Activated naive CD8-positive, alpha-beta T cell treated with anti-CD3 and anti-CD28 coated beads for 36 hours (primary cell): ENCODE data around the gene C14orf39. TPM values are rescaled to one million over a fixed set of nuclear protein-coding genes. Genes with fewer than 3 reads are reported as not detected.
"Not testable (repeated sequence)": the region's sequence is repeated elsewhere in the genome, so short reads cannot be mapped to it uniquely, and the experiment has no call there.

Experiments
- DNase-seq: peaks from one replicate; pipeline ENCODE4 v3.0.0; 2021
- H3K27ac Mint-ChIP-seq: one replicate; pipeline ENCODE4 v1.8.0; 2022; ENCODE audit warnings: mild to moderate bottlenecking, moderate library complexity, mixed read lengths
- H3K27me3 Mint-ChIP-seq: one replicate; pipeline ENCODE4 v1.8.0; 2022; ENCODE audit warnings: mild to moderate bottlenecking, mixed read lengths
- H3K36me3 Mint-ChIP-seq: one replicate; pipeline ENCODE4 v1.8.0; 2021; ENCODE audit warnings: mild to moderate bottlenecking, mixed read lengths
- H3K4me1 Mint-ChIP-seq: one replicate; pipeline ENCODE4 v1.8.0; 2021; ENCODE audit warnings: mixed read lengths
- H3K4me3 Mint-ChIP-seq: one replicate; pipeline ENCODE4 v1.8.0; 2022; ENCODE audit warnings: mild to moderate bottlenecking, moderate library complexity, mixed read lengths
- H3K9me3 Mint-ChIP-seq: one replicate; pipeline ENCODE4 v1.8.0; 2022; ENCODE audit warnings: mixed read lengths
- total RNA-seq, 2 experiments: library from RNA; stranded (reverse); gene quantifications; one replicate each; pipeline ENCODE4 v1.2.3, GENCODE V29; 2021

Gene C14orf39
- total RNA-seq, 2 experiments from 2014 or later, result not detected

DNA sequence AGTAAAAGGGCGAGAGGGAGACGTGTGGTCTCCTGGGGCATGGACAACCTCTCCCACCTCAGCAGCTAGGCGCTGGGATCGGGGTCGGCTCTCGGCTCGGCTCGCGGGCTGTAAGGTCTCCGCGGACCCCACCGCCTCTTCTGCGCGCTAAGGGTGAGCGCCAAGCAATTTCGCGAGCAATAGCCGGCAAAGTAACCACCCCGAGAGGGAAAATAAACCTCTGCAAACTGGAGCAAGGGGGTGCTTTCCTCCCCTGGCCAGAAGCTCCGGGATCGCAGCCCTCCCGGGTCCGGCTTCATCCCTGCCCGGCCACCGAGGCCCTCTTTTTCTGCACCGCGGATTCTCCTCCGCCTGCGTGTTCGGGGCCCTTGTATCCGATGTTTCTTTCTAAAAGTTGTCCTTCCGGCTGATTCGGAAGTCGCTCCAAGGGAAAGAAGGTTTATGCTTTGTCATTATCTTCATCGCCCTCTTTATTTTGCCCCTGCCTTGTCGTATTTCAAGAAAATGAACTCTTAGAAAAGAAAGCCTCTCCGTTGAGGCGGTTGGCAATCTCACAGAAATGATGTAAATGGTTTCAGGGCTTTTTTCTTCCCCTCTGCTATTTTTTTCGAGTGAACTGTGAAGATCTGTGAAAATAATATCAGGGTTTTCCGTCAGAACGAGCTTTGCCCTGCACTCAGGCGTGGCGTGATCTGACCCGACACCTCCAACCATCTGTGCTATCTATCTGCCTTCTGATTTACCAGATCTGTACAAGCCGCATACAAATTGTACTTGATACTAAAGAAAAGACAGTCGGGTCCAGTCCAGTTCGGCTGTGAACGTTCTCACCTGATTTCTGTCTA lies 21.3 kb upstream of the C14orf39 start:
- DNase-seq, result no peak
- H3K4me1 Mint-ChIP-seq, result peaks cover 15% of the 10 kb centered on the region
- H3K4me3 Mint-ChIP-seq, result no peak overlapping the region

DNA sequence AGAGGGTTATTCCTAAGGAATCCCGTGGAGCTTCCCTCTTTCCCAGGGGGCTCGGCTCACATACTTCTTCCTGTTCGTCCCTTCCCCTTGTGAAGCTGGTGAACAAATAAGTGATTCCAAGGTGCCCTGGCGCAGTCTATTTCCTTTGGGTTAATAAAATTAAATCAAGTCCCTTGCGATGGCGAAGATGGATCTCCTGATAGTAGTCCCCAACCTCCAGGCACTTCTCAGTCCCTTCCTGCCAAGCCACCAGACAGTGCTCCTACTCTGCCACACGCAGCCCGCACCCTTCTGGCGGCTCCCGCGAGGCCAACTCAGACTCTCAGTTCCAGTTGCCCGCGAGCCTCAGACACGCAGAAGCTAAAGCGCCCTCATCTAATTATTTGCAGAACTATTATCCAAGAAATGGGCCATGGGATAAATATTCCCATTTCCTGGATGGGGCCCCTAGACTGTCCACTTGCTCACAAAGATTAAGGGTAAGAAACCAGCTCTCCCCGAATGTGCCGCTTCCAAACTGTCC lies 20.7 kb upstream of the C14orf39 start:
- H3K9me3 Mint-ChIP-seq, result no peaks in the 10 kb centered on the region
- H3K27ac Mint-ChIP-seq, result no peak overlapping the region
- peaks cover 14% of the 10 kb centered on the region for H3K4me1 Mint-ChIP-seq
- H3K4me3 Mint-ChIP-seq, result no peak overlapping the region
- H3K36me3 Mint-ChIP-seq, result no peaks in the 10 kb centered on the region
- peaks cover 97% of the 10 kb centered on the region for H3K27me3 Mint-ChIP-seq
- DNase-seq, result no peak

More for the DNA sequence above, 21.3 kb upstream of the C14orf39 start:
- H3K9me3 Mint-ChIP-seq, result no peaks in the 10 kb centered on the region
- H3K27ac Mint-ChIP-seq, result no peak overlapping the region
- peaks cover 97% of the 10 kb centered on the region for H3K27me3 Mint-ChIP-seq
- H3K36me3 Mint-ChIP-seq, result no peaks in the 10 kb centered on the region

DNA sequence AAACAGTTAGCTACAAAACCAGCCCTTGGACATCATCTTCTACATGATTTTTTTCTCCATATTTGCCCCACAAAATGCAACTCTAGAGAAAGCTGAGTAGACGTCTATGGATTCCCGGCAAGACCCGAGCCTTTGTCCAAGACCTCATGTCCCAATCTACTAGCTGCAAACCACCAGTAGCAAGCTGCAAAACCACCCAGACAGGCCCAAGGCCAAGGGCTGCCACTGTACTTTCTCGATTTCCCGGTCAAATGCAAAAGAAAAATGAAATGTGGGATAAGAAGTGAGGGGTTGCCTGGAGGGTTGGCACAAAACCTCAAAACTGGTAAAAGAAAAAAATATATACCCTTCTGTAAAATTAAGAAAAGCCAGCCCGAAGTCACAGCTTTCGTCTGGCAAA lies 20.1 kb upstream of the C14orf39 start:
- Mint-ChIP-seq H3K9me3 (no peaks in the 10 kb centered on the region), H3K36me3 (no peaks in the 10 kb centered on the region), H3K27me3 (peaks cover 97% of the 10 kb centered on the region)

DNA sequence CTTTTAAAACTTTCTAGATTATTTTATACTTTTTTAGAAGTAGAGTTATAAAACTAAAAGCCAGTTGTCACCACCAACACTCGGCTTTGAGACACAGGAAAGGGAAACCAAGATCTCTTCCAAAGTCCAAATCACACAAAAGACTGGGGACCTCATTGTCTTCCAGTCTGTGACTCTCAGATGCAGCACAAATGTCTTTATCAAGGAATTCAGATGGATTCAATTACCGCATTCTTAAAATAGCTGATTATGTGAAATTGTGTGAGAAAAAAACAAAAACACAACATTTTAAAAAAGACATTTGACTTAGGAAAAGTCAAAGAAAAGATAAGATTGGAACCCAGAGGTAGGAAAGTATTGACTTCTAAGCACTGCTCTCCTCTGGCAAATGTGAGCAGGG lies 19.6 kb upstream of the C14orf39 start:
- Mint-ChIP-seq H3K4me3 (no peak overlapping the region), H3K27ac (no peak overlapping the region), H3K9me3 (no peaks in the 10 kb centered on the region), H3K36me3 (no peaks in the 10 kb centered on the region), H3K4me1 (peaks cover 14% of the 10 kb centered on the region), H3K27me3 (peaks cover 97% of the 10 kb centered on the region)
- no peak for DNase-seq

More for the DNA sequence above, 20.1 kb upstream of the C14orf39 start:
- DNase-seq, result no peak
- no peak overlapping the region for H3K27ac Mint-ChIP-seq
- H3K4me1 Mint-ChIP-seq, result peaks cover 14% of the 10 kb centered on the region
- no peak overlapping the region for H3K4me3 Mint-ChIP-seq

DNA sequence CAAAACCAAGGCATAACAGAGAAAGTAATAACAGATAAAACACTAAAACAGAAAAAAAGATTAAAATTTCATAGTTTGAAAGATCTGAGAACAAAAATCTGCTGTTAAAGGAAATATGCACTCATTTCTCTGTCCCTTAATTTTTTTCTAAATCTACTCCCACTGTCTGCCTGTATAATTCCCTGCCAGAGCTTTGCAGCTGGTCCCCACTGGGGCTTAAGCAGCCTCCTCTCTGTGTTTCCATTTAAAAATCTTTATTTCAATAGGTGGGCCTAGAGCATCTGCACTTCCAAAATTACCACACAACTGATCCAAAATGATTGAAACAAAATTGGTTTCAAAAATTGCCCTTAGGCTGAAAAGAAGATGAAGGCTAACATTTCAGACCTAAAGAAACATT lies 16.7 kb upstream of the C14orf39 start:
- Mint-ChIP-seq H3K9me3 (no peaks in the 10 kb centered on the region), H3K4me3 (no peak overlapping the region), H3K27ac (no peak overlapping the region), H3K36me3 (no peaks in the 10 kb centered on the region), H3K4me1 (peaks cover 4% of the 10 kb centered on the region), H3K27me3 (peaks cover 82% of the 10 kb centered on the region)
- DNase-seq, result no peak

DNA sequence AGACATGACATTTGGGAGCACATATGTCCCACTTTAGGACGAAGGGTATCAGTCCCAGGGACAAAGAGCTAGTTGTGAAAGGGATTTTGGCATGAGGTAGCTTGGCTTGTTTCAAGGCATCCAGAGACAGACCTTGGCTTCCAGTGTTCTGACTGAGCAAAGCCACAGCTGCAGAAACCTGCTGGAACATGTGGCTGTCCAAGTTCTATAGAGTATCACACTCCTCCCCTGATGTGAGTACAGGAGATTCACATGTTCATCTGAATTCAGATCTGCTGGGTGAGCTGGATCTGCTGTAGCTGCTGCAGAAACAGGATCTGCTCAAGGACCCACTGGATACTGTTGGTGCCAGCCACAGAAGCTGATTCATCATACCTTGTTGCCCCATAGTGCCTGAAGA lies 10.1 kb upstream of the C14orf39 start:
- Mint-ChIP-seq H3K9me3 (no peaks in the 10 kb centered on the region), H3K4me3 (no peak overlapping the region), H3K27me3 (peaks cover 45% of the 10 kb centered on the region), H3K27ac (no peak overlapping the region), H3K36me3 (no peaks in the 10 kb centered on the region), H3K4me1 (no peaks in the 10 kb centered on the region)
- no peak for DNase-seq

DNA sequence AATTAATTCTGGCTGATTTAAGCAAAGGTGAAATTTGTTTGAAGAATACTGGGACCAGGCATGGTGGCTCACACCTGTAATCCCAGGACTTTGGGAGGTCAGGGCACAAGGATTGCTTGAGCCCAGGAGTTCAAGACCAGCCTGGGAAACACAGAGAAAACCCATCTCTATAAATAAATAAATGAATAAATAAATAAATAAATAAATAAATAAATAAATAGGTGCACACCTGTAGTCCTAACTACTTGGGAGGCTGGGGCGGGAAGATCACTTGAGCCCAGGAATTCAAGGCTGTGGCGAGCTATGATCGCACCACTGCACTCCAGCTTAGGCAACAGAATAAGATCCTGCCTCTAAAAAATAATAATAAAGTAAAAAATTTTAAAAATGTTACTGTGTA lies 4.4 kb upstream of the C14orf39 start:
- no peak for DNase-seq
- H3K27me3 Mint-ChIP-seq, result peaks cover 12% of the 10 kb centered on the region
- H3K4me3 Mint-ChIP-seq, result no peak overlapping the region
- no peaks in the 10 kb centered on the region for H3K36me3 Mint-ChIP-seq
- H3K27ac Mint-ChIP-seq, result no peak overlapping the region
- H3K9me3 Mint-ChIP-seq, result no peaks in the 10 kb centered on the region
- H3K4me1 Mint-ChIP-seq, result peaks cover 3% of the 10 kb centered on the region

DNA sequence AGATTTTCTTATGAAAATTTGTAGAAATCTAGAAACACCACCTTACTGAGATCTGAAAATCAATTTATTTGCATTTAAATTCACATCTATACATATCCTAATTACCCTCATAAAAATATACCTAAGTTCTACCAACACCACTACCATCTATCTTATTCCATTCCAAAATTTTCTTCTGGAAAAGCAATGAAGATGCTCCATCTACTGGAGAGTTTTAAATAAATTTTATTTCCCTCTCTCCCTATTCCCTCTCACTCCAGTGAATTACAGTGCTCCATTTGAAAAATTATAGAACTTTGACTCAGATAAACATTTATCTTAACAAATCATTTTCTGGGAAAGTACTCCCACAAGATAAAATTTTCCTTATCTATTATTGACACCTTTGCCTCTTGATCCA lies 2.3 kb upstream of the C14orf39 start:
- no peaks in the 10 kb centered on the region for H3K36me3 Mint-ChIP-seq
- no peaks in the 10 kb centered on the region for H3K9me3 Mint-ChIP-seq
- H3K4me1 Mint-ChIP-seq, result peaks cover 3% of the 10 kb centered on the region
- H3K27me3 Mint-ChIP-seq, result peaks cover 13% of the 10 kb centered on the region
- H3K4me3 Mint-ChIP-seq, result no peak overlapping the region
- no peak for DNase-seq
- no peak overlapping the region for H3K27ac Mint-ChIP-seq

DNA sequence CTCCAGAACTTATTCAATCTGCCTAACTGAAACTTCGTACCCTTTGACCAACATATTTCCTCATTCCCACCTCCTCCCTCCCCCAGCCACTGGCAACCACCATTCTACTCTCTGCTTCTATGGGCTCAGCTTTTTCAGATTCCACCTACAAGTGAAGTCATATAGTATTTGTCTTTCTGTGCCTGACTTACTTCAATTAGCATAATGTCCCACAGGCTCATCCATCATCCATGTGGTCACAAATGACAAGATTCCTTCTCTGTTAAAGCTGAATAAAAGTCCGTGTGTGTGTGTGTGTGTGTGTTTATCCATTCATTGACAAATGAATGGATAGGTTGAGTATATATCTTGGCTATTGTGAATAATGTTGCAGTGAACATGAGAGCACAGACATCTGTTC lies 1.3 kb upstream of the C14orf39 start:
- no peak overlapping the region for H3K27ac Mint-ChIP-seq
- H3K27me3 Mint-ChIP-seq, result peaks cover 18% of the 10 kb centered on the region
- no peaks in the 10 kb centered on the region for H3K9me3 Mint-ChIP-seq
- no peak overlapping the region for H3K4me3 Mint-ChIP-seq
- no peaks in the 10 kb centered on the region for H3K36me3 Mint-ChIP-seq
- no peak for DNase-seq
- peaks cover 3% of the 10 kb centered on the region for H3K4me1 Mint-ChIP-seq

DNA sequence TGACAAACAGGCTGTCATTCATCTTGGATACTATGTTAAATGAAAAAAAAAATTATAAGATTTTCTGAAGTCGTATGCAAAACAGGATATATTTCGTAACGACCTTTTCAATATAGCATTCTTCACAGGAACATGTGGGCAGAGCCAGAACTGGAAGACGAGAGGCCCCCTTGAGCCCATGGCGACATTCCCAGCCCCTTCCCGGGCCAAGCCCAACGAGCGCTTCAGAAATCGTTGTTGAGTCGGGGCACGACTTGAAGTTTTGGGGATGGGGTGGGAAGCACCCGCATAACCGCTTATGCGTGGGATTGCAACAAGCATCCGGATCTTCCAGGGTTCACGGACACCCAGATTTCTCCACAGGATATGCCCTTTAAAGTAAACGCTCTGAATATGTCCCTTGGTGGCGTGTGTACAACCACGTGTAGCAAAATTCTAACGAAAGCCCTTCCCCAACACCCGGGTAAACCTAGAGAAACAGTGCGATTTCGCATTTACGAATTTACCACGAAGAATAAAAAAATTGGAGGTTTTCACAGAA lies 736 bp downstream of the C14orf39 start:
- Mint-ChIP-seq H3K4me1 (peaks cover 3% of the 10 kb centered on the region), H3K27ac (no peak overlapping the region), H3K27me3 (peaks cover 25% of the 10 kb centered on the region), H3K36me3 (no peaks in the 10 kb centered on the region), H3K4me3 (peak overlapping the region; percentile 40), H3K9me3 (peaks cover 6% of the 10 kb centered on the region)
- DNase-seq, result no peak

DNA sequence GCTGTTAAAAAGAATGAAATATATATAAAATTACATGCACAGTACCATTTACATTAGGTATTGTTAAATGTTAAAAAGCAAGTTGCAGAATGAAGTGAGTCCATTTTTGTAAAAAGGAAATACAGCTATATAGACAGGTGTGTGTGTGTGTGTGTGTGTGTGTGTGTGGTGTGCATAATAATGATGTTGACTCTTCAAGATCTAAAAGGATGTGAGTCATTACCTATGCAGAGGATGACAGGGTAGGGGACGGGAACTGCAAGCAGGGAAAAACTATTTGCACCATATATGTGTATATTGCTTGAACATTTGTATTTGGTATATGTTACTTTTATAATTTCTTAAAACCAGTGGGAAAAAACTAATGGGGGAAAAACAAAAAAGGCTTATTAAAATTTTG lies 3.1 kb downstream of the C14orf39 start:
- no peak overlapping the region for H3K4me3 Mint-ChIP-seq
- H3K27ac Mint-ChIP-seq, result no peak overlapping the region
- H3K36me3 Mint-ChIP-seq, result no peaks in the 10 kb centered on the region
- peaks cover 32% of the 10 kb centered on the region for H3K27me3 Mint-ChIP-seq
- peaks cover 11% of the 10 kb centered on the region for H3K9me3 Mint-ChIP-seq
- DNase-seq, result no peak
- H3K4me1 Mint-ChIP-seq, result peaks cover 3% of the 10 kb centered on the region

DNA sequence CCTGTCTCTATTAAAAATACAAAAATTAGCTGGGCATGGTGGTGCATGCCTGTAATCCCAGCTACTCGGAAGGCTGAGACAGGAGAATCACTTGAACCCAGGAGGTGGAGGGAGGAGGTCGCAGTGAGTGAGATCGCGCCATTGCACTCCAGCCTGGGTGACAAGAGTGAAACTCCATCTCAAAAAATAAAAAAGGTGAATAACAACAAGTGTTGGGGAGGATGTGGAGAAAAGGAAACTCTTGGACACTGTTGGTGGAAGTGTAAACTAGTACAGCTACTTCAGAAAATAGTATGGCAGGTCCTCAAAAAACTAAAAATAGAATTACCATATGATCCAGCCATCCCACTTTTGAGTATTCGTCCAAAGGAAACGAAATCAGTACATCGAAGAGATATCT lies 5.6 kb downstream of the C14orf39 start:
- DNase-seq, H3K4me1 Mint-ChIP-seq, H3K36me3 Mint-ChIP-seq, H3K4me3 Mint-ChIP-seq, H3K27ac Mint-ChIP-seq: not testable (repeated sequence)
- Mint-ChIP-seq H3K27me3 (peaks cover 43% of the 10 kb centered on the region), H3K9me3 (peaks cover 11% of the 10 kb centered on the region)

DNA sequence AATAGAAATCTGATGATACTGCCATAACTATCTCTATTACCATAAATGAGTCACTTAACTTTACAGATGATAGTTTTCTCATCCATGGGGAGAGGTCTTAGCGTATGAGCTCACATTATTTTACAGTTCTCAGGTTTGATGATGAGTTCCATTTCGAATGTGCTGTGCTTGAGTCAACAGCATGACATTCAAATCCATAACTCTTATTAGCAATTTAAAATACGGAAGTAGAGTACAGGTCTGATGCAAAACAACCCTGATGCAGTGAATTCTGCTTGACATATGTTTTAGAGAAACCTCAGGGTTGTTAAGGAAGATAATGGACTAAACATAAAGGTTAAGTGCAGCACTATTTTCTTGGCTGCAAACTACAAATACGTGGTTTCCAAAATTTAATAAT lies 30.0 kb downstream of the C14orf39 start:
- Mint-ChIP-seq H3K27ac (no peak overlapping the region), H3K4me1 (no peaks in the 10 kb centered on the region), H3K9me3 (no peaks in the 10 kb centered on the region), H3K27me3 (peaks cover 11% of the 10 kb centered on the region), H3K36me3 (no peaks in the 10 kb centered on the region), H3K4me3 (no peak overlapping the region)
- DNase-seq, result no peak

DNA sequence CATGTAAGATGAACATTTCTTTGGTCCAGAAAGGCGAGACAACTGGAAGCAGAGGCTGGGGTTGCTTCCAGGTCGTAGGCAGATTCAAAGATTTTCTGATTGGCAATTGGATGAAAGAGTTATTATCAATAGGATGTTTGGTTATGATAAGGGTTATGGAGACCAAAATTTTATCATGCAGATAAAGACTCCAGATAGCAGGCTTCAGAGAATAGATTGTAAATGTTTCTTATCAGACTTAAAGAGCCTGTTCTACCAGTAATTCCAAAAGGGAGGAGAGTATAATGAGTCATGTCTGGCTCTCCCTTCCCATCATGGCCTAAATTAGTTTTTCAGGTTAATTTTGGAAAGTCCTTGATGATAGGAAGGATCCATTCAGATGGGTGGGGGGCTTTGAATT lies 55.6 kb downstream of the C14orf39 start:
- Mint-ChIP-seq H3K36me3 (no peaks in the 10 kb centered on the region), H3K27ac (no peak overlapping the region), H3K4me1 (no peaks in the 10 kb centered on the region), H3K27me3 (peaks cover 10% of the 10 kb centered on the region), H3K4me3 (no peak overlapping the region), H3K9me3 (peaks cover 8% of the 10 kb centered on the region)
- no peak for DNase-seq

DNA sequence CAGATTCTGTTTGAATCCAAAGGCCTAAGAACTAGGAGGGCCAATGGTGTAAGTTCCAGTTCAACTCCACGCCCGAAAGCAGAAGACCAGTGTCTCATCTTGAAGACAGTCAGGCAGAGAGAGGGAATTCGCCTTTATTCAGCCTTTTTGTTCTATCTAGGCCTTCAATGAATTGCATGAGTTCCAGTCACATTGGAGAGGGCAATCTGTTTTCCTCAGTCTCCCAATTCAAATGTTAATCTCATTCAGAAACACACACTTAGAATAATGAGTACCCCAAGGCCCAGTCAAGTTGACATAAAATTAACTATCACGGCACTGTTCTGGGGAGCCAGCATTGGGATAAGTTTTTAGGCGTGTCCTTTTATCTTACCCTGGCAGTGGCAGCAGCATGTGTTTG lies 65.8 kb downstream of the C14orf39 start:
- Mint-ChIP-seq H3K4me3 (no peak overlapping the region), H3K27me3 (peaks cover 4% of the 10 kb centered on the region), H3K27ac (no peak overlapping the region), H3K9me3 (peaks cover 3% of the 10 kb centered on the region), H3K36me3 (no peaks in the 10 kb centered on the region), H3K4me1 (no peaks in the 10 kb centered on the region)
- DNase-seq, result no peak

DNA sequence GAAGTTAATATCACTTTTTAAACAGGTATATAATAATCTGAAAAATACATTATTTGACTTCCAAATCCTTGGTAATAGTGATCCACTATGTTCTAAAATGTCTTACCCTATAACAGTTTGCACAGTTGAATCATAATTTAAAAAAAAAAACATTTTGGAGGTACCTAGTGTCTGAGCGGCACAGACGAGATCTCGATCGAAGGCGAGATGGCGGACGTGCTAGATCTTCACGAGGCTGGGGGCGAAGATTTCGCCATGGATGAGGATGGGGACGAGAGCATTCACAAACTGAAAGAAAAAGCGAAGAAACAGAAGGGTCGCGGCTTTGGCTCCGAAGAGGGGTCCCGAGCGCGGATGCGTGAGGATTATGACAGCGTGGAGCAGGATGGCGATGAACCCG lies 88.3 kb downstream of the C14orf39 start:
- H3K36me3 Mint-ChIP-seq, H3K4me3 Mint-ChIP-seq, H3K9me3 Mint-ChIP-seq, DNase-seq, H3K27ac Mint-ChIP-seq, H3K4me1 Mint-ChIP-seq: not testable (repeated sequence)
- peaks cover 20% of the 10 kb centered on the region for H3K27me3 Mint-ChIP-seq
